Measurements from ENCODE around the gene TCHP. TPM values are rescaled to one million over a fixed set of nuclear protein-coding genes. Genes with fewer than 3 reads are reported as not detected.
"Not testable (repeated sequence)": the region's sequence is repeated elsewhere in the genome, so short reads cannot be mapped to it uniquely, and the experiment has no call there.

Gene TCHP
- total RNA-seq, 2 donors from 2014 or later: 18.9 to 26.3 TPM

GRCh38 chr12:109892748-109893147 is 7.3 kb upstream of the TCHP start:
- Histone ChIP-seq H3K9me3 (no peaks in the 10 kb centered on the region), H3K4me1 (replicated peaks) (no peaks in the 10 kb centered on the region), H3K27me3 (replicated peaks; ENCODE audit: insufficient read depth) (no peaks in the 10 kb centered on the region), H3K27ac (no peak overlapping the region), H3K36me3 (no peaks in the 10 kb centered on the region), H3K4me3 (no peak overlapping the region)
- 56% methylated on average over 4 of the region's 4 CpGs for WGBS
- TF ChIP-seq, protein P1, sequence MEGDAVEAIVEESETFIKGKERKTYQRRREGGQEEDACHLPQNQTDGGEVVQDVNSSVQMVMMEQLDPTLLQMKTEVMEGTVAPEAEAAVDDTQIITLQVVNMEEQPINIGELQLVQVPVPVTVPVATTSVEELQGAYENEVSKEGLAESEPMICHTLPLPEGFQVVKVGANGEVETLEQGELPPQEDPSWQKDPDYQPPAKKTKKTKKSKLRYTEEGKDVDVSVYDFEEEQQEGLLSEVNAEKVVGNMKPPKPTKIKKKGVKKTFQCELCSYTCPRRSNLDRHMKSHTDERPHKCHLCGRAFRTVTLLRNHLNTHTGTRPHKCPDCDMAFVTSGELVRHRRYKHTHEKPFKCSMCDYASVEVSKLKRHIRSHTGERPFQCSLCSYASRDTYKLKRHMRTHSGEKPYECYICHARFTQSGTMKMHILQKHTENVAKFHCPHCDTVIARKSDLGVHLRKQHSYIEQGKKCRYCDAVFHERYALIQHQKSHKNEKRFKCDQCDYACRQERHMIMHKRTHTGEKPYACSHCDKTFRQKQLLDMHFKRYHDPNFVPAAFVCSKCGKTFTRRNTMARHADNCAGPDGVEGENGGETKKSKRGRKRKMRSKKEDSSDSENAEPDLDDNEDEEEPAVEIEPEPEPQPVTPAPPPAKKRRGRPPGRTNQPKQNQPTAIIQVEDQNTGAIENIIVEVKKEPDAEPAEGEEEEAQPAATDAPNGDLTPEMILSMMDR (IDR thresholded peaks at IDR 0.05): no peak
- TF ChIP-seq POLR2A (IDR thresholded peaks at IDR 0.05) (no peak), POLR2AphosphoS5 (IDR thresholded peaks at IDR 0.05) (no peak)
- DNase-seq (ENCODE audit: low spot score): no peak
- intact Hi-C loops (cut with DNase I): no loop called here

GRCh38 chr12:109893261-109893995 is 6.6 kb upstream of the TCHP start:
- intact Hi-C loops (cut with DNase I): no loop called here
- DNase-seq (ENCODE audit: low spot score): no peak
- no peaks in the 10 kb centered on the region for H3K4me1 ChIP-seq (replicated peaks)
- H3K27ac ChIP-seq: no peak overlapping the region
- no peaks in the 10 kb centered on the region for H3K27me3 ChIP-seq (replicated peaks; ENCODE audit: insufficient read depth)
- H3K9me3 ChIP-seq: no peaks in the 10 kb centered on the region
- H3K4me3 ChIP-seq: no peak overlapping the region
- no peaks in the 10 kb centered on the region for H3K36me3 ChIP-seq
- WGBS: 88% methylated on average over 7 of the region's 7 CpGs
- TF ChIP-seq POLR2A (IDR thresholded peaks at IDR 0.05): no peak
- TF ChIP-seq POLR2AphosphoS5 (IDR thresholded peaks at IDR 0.05): no peak
- TF ChIP-seq, protein P1 (IDR thresholded peaks at IDR 0.05): no peak

- WGBS: 68% methylated on average over 4 of the region's 4 CpGs
- H3K9me3 ChIP-seq: no peaks in the 10 kb centered on the region
- H3K4me1 ChIP-seq (replicated peaks): no peaks in the 10 kb centered on the region
- DNase-seq (ENCODE audit: low spot score): no peak
- no peak overlapping the region for H3K4me3 ChIP-seq
- H3K27me3 ChIP-seq (replicated peaks; ENCODE audit: insufficient read depth): no peaks in the 10 kb centered on the region
- H3K36me3 ChIP-seq: no peaks in the 10 kb centered on the region
- intact Hi-C loops (cut with DNase I): no loop called here
- TF ChIP-seq POLR2AphosphoS5 (IDR thresholded peaks at IDR 0.05): no peak
- H3K27ac ChIP-seq: no peak overlapping the region
Observed at GRCh38 chr12:109894939-109895338, 5.1 kb upstream of the TCHP start.

GRCh38 chr12:109896188-109896587 is 3.9 kb upstream of the TCHP start:
- H3K27ac ChIP-seq: no peak overlapping the region
- H3K4me3 ChIP-seq: no peak overlapping the region
- intact Hi-C loops (cut with DNase I): no loop called here
- H3K27me3 ChIP-seq (replicated peaks; ENCODE audit: insufficient read depth): no peaks in the 10 kb centered on the region
- WGBS: 86% methylated on average over 6 of the region's 6 CpGs
- DNase-seq (ENCODE audit: low spot score): no peak
- H3K9me3 ChIP-seq: no peaks in the 10 kb centered on the region
- no peaks in the 10 kb centered on the region for H3K4me1 ChIP-seq (replicated peaks)
- TF ChIP-seq POLR2AphosphoS5 (IDR thresholded peaks at IDR 0.05): no peak
- H3K36me3 ChIP-seq: no peaks in the 10 kb centered on the region

- Histone ChIP-seq H3K4me3 (no peak overlapping the region), H3K4me1 (replicated peaks) (no peaks in the 10 kb centered on the region), H3K36me3 (no peaks in the 10 kb centered on the region), H3K27me3 (replicated peaks; ENCODE audit: insufficient read depth) (no peaks in the 10 kb centered on the region), H3K9me3 (no peaks in the 10 kb centered on the region), H3K27ac (no peak overlapping the region)
- intact Hi-C loops (cut with DNase I): no loop called here
- 77% methylated on average over 6 of the region's 6 CpGs for WGBS
- TF ChIP-seq POLR2A (IDR thresholded peaks at IDR 0.05) (no peak), POLR2AphosphoS5 (IDR thresholded peaks at IDR 0.05) (no peak)
- TF ChIP-seq, protein P1 (IDR thresholded peaks at IDR 0.05): no peak
- DNase-seq (ENCODE audit: low spot score): no peak
Observed at GRCh38 chr12:109897029-109897428, 3.0 kb upstream of the TCHP start.

- H3K27me3 ChIP-seq (replicated peaks; ENCODE audit: insufficient read depth); DNase-seq (ENCODE audit: low spot score); intact Hi-C loops (cut with DNase I); H3K9me3 ChIP-seq; H3K4me1 ChIP-seq (replicated peaks): not testable (repeated sequence)
- H3K27ac ChIP-seq: peak overlapping the region; percentile 59 to 74
- peak overlapping the region in 1 of 2 donors; percentile 78 for H3K4me3 ChIP-seq
- 90% methylated on average over 15 of the region's 15 CpGs for WGBS
- peaks cover 5 to 11% of the 10 kb centered on the region in 2 donors for H3K36me3 ChIP-seq
Observed at GRCh38 chr12:109899345-109899744, 729 bp upstream of the TCHP start.
